ENCODE measurements around the gene CDKAL1. TPM values are rescaled to one million over a fixed set of nuclear protein-coding genes. Genes with fewer than 3 reads are reported as not detected.

Gene CDKAL1
- total RNA-seq, 6 experiments from 2014 or later: 9.2 to 14.3 (median 11.9) TPM

DNA sequence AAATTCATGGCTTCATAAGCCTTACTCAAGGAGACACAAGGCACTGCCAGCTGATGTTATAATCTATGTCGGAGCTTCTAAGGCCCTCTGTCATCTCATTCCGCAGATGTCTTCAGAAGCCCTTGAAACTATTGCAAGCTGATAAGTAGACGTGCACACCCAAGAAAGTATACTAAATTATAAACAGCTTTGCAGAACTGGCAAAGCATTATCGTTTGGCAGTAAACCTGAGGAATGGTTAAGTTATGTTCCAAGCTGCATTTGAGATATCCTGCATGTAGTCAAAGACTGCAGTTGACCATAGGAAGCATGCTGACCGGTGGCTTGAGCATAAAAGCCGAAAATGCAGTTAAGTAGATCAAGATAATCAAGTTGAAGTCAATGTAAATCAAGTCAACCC, 633.5 kb downstream of the CDKAL1 start:
- H3K9me3 Mint-ChIP-seq: no peaks in the 10 kb centered on the region
- DNase-seq: no peak
- H3K4me3 Mint-ChIP-seq: no peak overlapping the region
- H3K36me3 Mint-ChIP-seq (ENCODE audit: low read depth): peaks cover 7% of the 10 kb centered on the region; the same call in 1 of the 2 replicates
- no peaks in the 10 kb centered on the region; the same call in 1 of the 2 replicates for H3K27me3 Mint-ChIP-seq (ENCODE audit: insufficient read depth)
- H3K27ac Mint-ChIP-seq: no peak overlapping the region
- TF ChIP-seq, protein P1, sequence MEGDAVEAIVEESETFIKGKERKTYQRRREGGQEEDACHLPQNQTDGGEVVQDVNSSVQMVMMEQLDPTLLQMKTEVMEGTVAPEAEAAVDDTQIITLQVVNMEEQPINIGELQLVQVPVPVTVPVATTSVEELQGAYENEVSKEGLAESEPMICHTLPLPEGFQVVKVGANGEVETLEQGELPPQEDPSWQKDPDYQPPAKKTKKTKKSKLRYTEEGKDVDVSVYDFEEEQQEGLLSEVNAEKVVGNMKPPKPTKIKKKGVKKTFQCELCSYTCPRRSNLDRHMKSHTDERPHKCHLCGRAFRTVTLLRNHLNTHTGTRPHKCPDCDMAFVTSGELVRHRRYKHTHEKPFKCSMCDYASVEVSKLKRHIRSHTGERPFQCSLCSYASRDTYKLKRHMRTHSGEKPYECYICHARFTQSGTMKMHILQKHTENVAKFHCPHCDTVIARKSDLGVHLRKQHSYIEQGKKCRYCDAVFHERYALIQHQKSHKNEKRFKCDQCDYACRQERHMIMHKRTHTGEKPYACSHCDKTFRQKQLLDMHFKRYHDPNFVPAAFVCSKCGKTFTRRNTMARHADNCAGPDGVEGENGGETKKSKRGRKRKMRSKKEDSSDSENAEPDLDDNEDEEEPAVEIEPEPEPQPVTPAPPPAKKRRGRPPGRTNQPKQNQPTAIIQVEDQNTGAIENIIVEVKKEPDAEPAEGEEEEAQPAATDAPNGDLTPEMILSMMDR (IDR thresholded peaks at IDR 0.05): no peak
- peaks cover 24% of the 10 kb centered on the region for H3K4me1 Mint-ChIP-seq (ENCODE audit: low read depth)

DNA sequence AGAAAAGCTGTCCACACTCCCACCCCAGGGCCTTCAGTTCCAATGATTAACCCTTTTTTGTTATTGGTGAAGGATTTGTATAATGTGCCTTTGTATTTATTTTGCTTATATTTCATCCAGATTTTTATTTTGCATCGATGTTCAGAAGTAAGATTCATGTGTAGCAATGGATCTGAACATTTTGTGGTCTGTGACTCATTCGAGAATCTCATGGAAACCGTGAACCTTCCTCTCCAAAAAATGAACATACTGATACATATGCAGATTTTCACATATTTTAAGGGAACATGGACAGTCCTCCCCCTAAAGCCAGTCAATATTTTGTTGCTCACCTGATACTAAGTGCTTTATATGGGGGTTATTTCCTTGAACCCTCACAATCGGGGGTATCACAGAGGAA, 637.5 kb downstream of the CDKAL1 start:
- H3K4me3 Mint-ChIP-seq: no peak overlapping the region
- DNase-seq: no peak
- no peaks in the 10 kb centered on the region for H3K9me3 Mint-ChIP-seq
- H3K4me1 Mint-ChIP-seq (ENCODE audit: low read depth): no peaks in the 10 kb centered on the region
- TF ChIP-seq, protein P1 (IDR thresholded peaks at IDR 0.05): no peak
- no peak overlapping the region for H3K27ac Mint-ChIP-seq
- H3K27me3 Mint-ChIP-seq (ENCODE audit: insufficient read depth): no peaks in the 10 kb centered on the region; the same call in 1 of the 2 replicates
- H3K36me3 Mint-ChIP-seq (ENCODE audit: low read depth): no peaks in the 10 kb centered on the region

- H3K27ac Mint-ChIP-seq: no peak overlapping the region
- H3K4me3 Mint-ChIP-seq: no peak overlapping the region
- H3K9me3 Mint-ChIP-seq: no peaks in the 10 kb centered on the region
- TF ChIP-seq, protein P1 (IDR thresholded peaks at IDR 0.05): no peak
- H3K4me1 Mint-ChIP-seq (ENCODE audit: low read depth): no peaks in the 10 kb centered on the region
- no peaks in the 10 kb centered on the region; the same call in 1 of the 2 replicates for H3K27me3 Mint-ChIP-seq (ENCODE audit: insufficient read depth)
- no peak for DNase-seq
- H3K36me3 Mint-ChIP-seq (ENCODE audit: low read depth): no peaks in the 10 kb centered on the region
These were observed 638.8 kb downstream of the CDKAL1 start for GRCh38 chr6:21173031-21173430.

DNA sequence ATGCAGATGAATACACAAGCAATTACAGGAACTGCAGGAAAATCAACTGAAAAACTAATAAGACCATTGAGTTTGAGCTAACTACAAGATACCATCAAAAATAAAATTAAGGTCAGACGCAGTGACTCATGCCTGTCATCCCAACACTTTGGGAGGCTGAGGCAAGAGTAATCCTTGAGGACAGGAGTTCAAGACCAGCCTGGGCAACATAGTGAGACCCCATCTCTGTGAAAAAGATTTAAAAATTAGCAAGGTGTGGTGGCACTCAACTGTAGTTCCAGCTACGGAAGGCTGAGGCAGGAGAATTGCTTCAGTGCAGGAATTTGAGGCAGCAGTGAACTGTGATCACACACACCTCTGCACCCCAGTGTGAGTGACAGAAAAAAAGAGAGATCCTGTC, 639.4 kb downstream of the CDKAL1 start:
- Mint-ChIP-seq H3K9me3 (no peaks in the 10 kb centered on the region), H3K4me1 (ENCODE audit: low read depth) (no peaks in the 10 kb centered on the region), H3K36me3 (ENCODE audit: low read depth) (no peaks in the 10 kb centered on the region), H3K27me3 (ENCODE audit: insufficient read depth) (no peaks in the 10 kb centered on the region; the same call in 1 of the 2 replicates), H3K4me3 (no peak overlapping the region), H3K27ac (no peak overlapping the region)
- DNase-seq: no peak
- TF ChIP-seq, protein P1 (IDR thresholded peaks at IDR 0.05): no peak

DNA sequence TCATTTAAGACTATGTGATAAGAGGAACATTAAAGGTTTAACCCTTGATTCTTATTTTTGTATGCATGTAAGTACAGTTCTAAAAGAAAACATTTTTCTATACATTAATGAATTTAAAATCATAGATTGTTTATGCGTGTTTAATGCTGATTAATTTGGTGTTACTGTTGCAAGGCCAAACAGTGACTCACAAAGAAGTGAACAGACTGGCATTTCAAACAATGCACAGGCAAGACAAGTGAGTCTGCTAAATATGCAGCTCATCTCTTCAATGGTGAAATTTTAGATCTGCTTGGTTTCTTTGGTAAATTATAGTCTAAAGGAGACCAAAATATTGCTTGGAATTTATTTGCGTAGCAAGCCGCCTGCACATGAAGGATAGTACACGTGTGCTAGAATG, 641.9 kb downstream of the CDKAL1 start:
- Mint-ChIP-seq H3K9me3 (no peaks in the 10 kb centered on the region), H3K36me3 (ENCODE audit: low read depth) (no peaks in the 10 kb centered on the region), H3K4me1 (ENCODE audit: low read depth) (no peaks in the 10 kb centered on the region), H3K27me3 (ENCODE audit: insufficient read depth) (no peaks in the 10 kb centered on the region; the same call in 1 of the 2 replicates), H3K27ac (no peak overlapping the region), H3K4me3 (no peak overlapping the region)
- DNase-seq: no peak
- TF ChIP-seq, protein P1 (IDR thresholded peaks at IDR 0.05): no peak

- Mint-ChIP-seq H3K27ac (no peak overlapping the region), H3K4me1 (ENCODE audit: low read depth) (no peaks in the 10 kb centered on the region)
These were observed 645.9 kb downstream of the CDKAL1 start for GRCh38 chr6:21180155-21180554.

More at GRCh38 chr6:21180155-21180554, 645.9 kb downstream of the CDKAL1 start:
- no peak overlapping the region for H3K4me3 Mint-ChIP-seq
- no peaks in the 10 kb centered on the region for H3K36me3 Mint-ChIP-seq (ENCODE audit: low read depth)
- TF ChIP-seq, protein P1 (IDR thresholded peaks at IDR 0.05): no peak
- H3K27me3 Mint-ChIP-seq (ENCODE audit: insufficient read depth): no peaks in the 10 kb centered on the region
- H3K9me3 Mint-ChIP-seq: no peaks in the 10 kb centered on the region
- no peak for DNase-seq
